H1 (cell line): ENCODE results near the gene FSTL4. TPM values are rescaled to one million over a fixed set of nuclear protein-coding genes. Genes with fewer than 3 reads are reported as not detected.

Experiments
- BRCA1 ChIP-seq: IDR thresholded peaks from 2 replicates; pipeline ENCODE4 v1.6.1; 2012; ENCODE audit warnings: low read depth, low read length, improper control_type of control experiment
- EP300 ChIP-seq, 2 experiments: IDR thresholded peaks; 1 replicate in 1 of 2; 2 replicates in 1 of 2; pipeline ENCODE4 v1.6.1; 2011 to 2012; ENCODE audit warnings: low read depth in 2 of 2, low read length in 2 of 2, mild to moderate bottlenecking in 2 of 2, borderline replicate concordance in 1 of 2, inconsistent platforms in 1 of 2, moderate library complexity in 1 of 2
- NRF1 ChIP-seq: IDR thresholded peaks from 2 replicates; pipeline ENCODE4 v1.6.1; 2011; ENCODE audit warnings: mild to moderate bottlenecking, low read depth, low read length, improper control_type of control experiment
- RFX5 ChIP-seq: IDR thresholded peaks from 2 replicates; pipeline ENCODE4 v1.6.1; 2011; ENCODE audit warnings: low read depth, low read length, improper control_type of control experiment, borderline replicate concordance
- SAP30 ChIP-seq: fragments of 300-600 bp; sonication (generic); IDR thresholded peaks from 2 replicates; pipeline ENCODE4 v1.7.1; 2012; ENCODE audit warnings: low read length, moderate library complexity, mild to moderate bottlenecking, inconsistent platforms; ENCODE audit not compliant: insufficient read depth, insufficient replicate concordance
- polyA plus RNA-seq, 7 experiments: library from polyadenylated mRNA; depleted of rRNA in 3 of 7; stranded (reverse) in 5 of 7; unstranded in 2 of 7; fragments of >200 nt in 5 of 7; fragments of 200-250 nt in 2 of 7; gene quantifications; 1 replicate in 5 of 7; 2 replicates in 1 of 7; 4 replicates in 1 of 7; pipeline versions ENCODE4 v1.2.1 to v1.2.3, GENCODE V29; 2011 to 2013; ENCODE audit warnings: missing spikeins in 2 of 7, mixed read lengths in 2 of 7
- total RNA-seq: library from RNA; stranded (reverse); fragmentation: NEBNext Ultra II Directional; extraction: Animal tissue kit (Norgen Biotek cat#: 25700); gene quantifications from 2 replicates; pipeline ENCODE4 v1.2.1, GENCODE V29; 2021

Gene FSTL4
- total and polyA plus RNA-seq, 2 of the 8 experiments (the other 6 are each of a cell fraction or from before 2014, with no cell fraction given) = 3.1 to 4.1 TPM

DNA sequence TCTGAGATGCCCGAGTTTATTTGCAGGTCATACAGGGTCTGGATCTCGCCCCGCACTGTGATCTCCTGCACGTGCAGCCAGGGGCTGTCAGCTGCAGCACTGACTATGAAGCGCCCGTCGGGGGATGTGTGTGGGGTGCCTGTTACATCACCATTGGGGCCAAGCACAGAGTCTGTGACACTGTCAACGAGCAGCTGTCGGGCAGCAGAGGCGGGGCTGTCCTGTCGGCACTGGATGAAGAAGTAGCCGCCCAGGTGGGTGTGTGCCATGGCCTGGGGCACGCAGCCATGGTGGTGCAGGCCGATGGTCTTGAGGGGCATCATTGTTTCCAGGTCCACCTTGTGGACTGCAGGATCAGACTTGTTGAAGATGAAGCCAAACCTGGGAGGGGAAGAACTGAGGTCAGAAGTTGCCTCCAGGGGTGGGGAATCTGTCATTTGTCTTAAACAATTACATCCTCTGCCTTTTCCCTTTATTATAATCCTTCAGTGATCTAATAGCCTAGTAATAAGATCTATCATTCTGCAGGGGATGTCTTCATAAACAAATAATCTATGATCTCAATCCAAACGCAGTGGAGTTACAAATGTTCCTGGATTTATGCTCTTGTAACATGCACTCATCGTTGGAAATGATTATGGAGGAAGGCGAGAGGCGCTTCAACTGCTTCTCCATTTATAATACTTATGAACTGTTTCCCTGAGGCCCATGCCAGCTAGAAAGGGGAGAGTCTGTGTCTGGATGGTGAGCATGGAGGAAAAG is 412.7 kb downstream of the FSTL4 start (continued):
- TF ChIP-seq RFX5 (no peak), EP300 (IDR thresholded peaks at IDR 0.05; ENCODE audit: borderline replicate concordance in 1 of 2, low read depth in 2 of 2, low read length in 2 of 2) (no peak), SAP30 (no peak), BRCA1 (no peak), NRF1 (no peak)
